ENCODE data around the gene EVC. TPM values are rescaled to one million over a fixed set of nuclear protein-coding genes. Genes with fewer than 3 reads are reported as not detected.
"Not testable (repeated sequence)": the region's sequence is repeated elsewhere in the genome, so short reads cannot be mapped to it uniquely, and the experiment has no call there.

The EVC gene
- polyA plus RNA-seq, 3 donors: 38.4 to 56.5 (median 40.4) TPM

- no peak for DNase-seq (ENCODE audit: extremely low read depth in 1 of 11, low read depth in 9 of 11, low spot score in 4 of 11)
These were observed 105.9 kb downstream of the EVC start for GRCh38 chr4:5816851-5817375.

GRCh38 chr4:5821665-5822358, 110.8 kb downstream of the EVC start:
- no peak for DNase-seq (ENCODE audit: extremely low read depth in 1 of 11, low read depth in 9 of 11, low spot score in 4 of 11)

- DNase-seq (ENCODE audit: extremely low read depth in 1 of 11, low read depth in 9 of 11, low spot score in 4 of 11): no peak
These were observed 111.6 kb downstream of the EVC start for GRCh38 chr4:5822619-5823018.

- DNase-seq (ENCODE audit: extremely low read depth in 1 of 11, low read depth in 9 of 11, low spot score in 4 of 11): no peak
These were observed 112.7 kb downstream of the EVC start for GRCh38 chr4:5823542-5824211.

- no peak for DNase-seq (ENCODE audit: extremely low read depth in 1 of 11, low read depth in 9 of 11, low spot score in 4 of 11)
These were observed 113.2 kb downstream of the EVC start for GRCh38 chr4:5824227-5824626.

DNA sequence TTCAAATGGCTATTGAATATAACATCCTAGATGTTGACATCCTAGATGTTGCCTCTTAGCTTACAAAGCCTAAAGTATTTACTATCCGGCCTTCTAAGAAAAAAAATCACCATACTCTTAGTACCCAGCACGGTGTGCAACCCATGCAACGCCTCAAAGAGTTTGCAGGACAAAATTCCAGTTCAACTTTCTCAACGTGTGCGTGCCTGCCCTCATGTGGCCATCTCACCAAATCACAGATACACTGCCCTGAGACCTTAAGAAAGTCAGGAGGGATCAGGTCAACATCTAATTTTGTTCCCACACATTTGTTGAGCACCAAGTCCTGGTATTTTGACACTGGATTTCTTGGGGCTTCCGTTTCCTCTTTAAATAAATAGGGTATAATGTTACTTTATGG, 113.6 kb downstream of the EVC start:
- DNase-seq (ENCODE audit: extremely low read depth in 1 of 11, low read depth in 9 of 11, low spot score in 4 of 11): no peak

DNA sequence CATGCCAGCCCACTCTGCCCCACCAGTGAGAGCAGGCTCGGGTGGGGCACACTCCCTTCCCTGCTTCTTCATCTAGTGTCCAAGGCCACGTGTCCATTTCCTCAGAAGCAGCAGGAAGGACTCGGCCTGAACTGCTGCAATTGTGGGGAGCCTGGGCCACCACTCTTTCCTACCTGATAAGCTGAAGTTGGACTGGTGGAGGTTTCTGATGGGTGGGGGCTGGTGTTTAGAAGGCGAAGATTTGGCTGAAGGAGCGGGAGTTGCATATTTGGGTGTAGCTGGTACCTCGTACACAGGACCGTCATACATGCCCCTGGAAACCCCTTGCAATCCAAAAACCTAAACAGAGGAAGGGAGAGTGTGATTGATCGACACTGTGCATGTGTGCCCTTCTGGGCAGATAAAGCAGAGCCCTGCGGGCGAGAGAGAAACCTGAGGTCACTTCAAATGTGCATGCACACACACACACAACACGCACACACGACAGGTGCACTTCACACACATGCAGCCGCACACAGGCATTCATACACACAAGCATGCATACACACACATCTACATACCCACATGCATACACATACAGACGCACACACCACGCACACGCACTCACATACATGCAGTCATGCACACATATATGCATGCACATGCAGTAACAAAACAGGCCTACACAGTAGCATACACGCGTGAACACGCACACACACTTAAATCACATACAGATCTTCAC, 114.5 kb downstream of the EVC start:
- no peak for DNase-seq (ENCODE audit: extremely low read depth in 1 of 11, low read depth in 9 of 11, low spot score in 4 of 11)

DNA sequence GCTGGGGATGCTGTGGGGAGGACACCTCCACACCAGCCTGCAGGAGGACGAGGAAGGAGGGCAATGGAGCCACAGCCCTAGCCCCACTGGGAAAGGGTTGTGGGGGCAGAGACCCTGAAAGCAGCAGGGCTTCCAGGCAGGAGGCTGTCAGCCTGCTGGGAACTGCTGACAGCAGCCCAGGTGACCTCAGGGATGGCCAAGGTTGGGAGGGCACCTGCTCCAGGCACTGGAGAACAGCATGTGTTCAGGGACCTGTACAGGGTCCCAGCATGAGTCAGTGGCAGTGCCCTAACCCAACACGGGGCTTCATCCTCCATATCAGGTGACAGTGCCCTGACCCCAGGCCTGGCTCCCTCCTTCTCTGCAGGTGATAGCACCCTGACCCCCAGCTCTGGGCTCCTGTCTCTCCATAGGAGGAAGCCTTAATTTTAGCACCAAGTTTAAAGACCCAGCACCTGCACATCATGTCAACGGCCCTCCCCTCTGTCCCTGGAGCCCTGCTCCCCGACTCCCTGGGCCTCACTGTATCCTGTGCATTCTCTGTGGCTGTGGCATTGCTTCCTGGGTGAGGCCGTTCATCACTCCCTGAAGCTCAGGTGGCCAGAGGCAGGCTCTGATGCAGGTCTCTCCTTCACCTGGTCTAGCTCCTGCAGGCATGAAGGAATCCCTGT, 115.6 kb downstream of the EVC start:
- no peak for DNase-seq (ENCODE audit: extremely low read depth in 1 of 11, low read depth in 9 of 11, low spot score in 4 of 11)

GRCh38 chr4:5827108-5828004, 116.4 kb downstream of the EVC start:
- no peak for DNase-seq (ENCODE audit: extremely low read depth in 1 of 11, low read depth in 9 of 11, low spot score in 4 of 11)

GRCh38 chr4:5828005-5828391, 117.0 kb downstream of the EVC start:
- DNase-seq (ENCODE audit: extremely low read depth in 1 of 11, low read depth in 9 of 11, low spot score in 4 of 11): no peak

- DNase-seq (ENCODE audit: extremely low read depth in 1 of 11, low read depth in 9 of 11, low spot score in 4 of 11): no peak
These were observed 125.9 kb downstream of the EVC start for GRCh38 chr4:5836943-5837342.

DNA sequence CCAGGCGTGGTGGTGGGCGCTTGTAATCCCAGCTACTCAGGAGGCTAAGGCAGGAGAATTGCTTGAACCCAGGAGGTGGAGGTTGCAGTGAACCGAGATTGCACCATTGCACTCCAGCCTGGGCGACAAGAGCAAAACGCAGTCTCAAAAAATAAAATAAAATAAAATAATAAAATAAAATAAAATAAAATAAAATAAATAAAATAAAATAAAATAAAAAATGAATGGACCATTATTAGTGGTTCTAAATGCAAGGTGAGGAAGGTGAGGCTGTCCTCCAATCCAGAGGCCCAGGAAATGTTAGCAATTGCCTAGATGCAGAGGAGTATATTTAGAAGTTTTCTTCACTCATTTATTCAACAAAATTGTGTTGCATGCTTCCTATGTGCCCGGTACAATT, 126.5 kb downstream of the EVC start:
- DNase-seq (ENCODE audit: extremely low read depth in 1 of 11, low read depth in 9 of 11, low spot score in 4 of 11): not testable (repeated sequence)

GRCh38 chr4:5839332-5839731, 128.3 kb downstream of the EVC start:
- DNase-seq (ENCODE audit: extremely low read depth in 1 of 11, low read depth in 9 of 11, low spot score in 4 of 11): no peak

- no peak for DNase-seq (ENCODE audit: extremely low read depth in 1 of 11, low read depth in 9 of 11, low spot score in 4 of 11)
These were observed 129.0 kb downstream of the EVC start for GRCh38 chr4:5839751-5840674.

- no peak for DNase-seq (ENCODE audit: extremely low read depth in 1 of 11, low read depth in 9 of 11, low spot score in 4 of 11)
These were observed 131.5 kb downstream of the EVC start for GRCh38 chr4:5842456-5842855.

GRCh38 chr4:5843573-5844530, 132.9 kb downstream of the EVC start:
- DNase-seq (ENCODE audit: extremely low read depth in 1 of 11, low read depth in 9 of 11, low spot score in 4 of 11): no peak
